Activated naive CD4-positive, alpha-beta T cell (primary cell): ENCODE results near the gene LHB.
A peak's percentile ranks its signal among the peaks of the same experiment; 100 is the strongest.
"Not testable (repeated sequence)": the region's sequence is repeated elsewhere in the genome, so short reads cannot be mapped to it uniquely, and the experiment has no call there.

ENCODE experiments used
- DNase-seq, 4 experiments: peaks; one replicate each; lab custom pipeline; 2025; lab: John Stamatoyannopoulos, UW

Gene LHB

GRCh38 chr19:49038111-49038510, 21.2 kb upstream of the LHB start:
- DNase-seq = not testable (repeated sequence)

GRCh38 chr19:49036815-49037214, 19.9 kb upstream of the LHB start, which contains the start of gene CGB1:
Gene CGB1, minus strand, starts transcription at chr19:49036895. Its CDS starts 184 bp downstream, at chr19:49036711.
- peak in 1 of 4 experiments; percentile 5 for DNase-seq

- peak in 2 of 4 experiments; percentile 35 to 50 for DNase-seq
These were observed 14.9 kb upstream of the LHB start, which contains the start of gene CGB2 for GRCh38 chr19:49031642-49032301. Gene CGB2, plus strand, starts transcription at chr19:49031890. Its CDS starts 206 bp downstream, at chr19:49032096.

- not testable (repeated sequence) for DNase-seq
These were observed 13.4 kb upstream of the LHB start for GRCh38 chr19:49030323-49030722.

GRCh38 chr19:49029749-49030148, 12.9 kb upstream of the LHB start:
- DNase-seq = not testable (repeated sequence)

- not testable (repeated sequence) for DNase-seq
These were observed 11.8 kb upstream of the LHB start for GRCh38 chr19:49028686-49029085.

- DNase-seq = not testable (repeated sequence)
These were observed 8.7 kb upstream of the LHB start for GRCh38 chr19:49025599-49025998.

GRCh38 chr19:49025088-49025487, 8.2 kb upstream of the LHB start:
- not testable (repeated sequence) for DNase-seq

- DNase-seq = not testable (repeated sequence)
These were observed 7.3 kb upstream of the LHB start, which contains the start of gene CGB3 for GRCh38 chr19:49024233-49024632. Gene CGB3, minus strand, starts transcription at chr19:49024333. Its CDS starts 362 bp downstream, at chr19:49023971.

- DNase-seq = no peak
These were observed 5.2 kb upstream of the LHB start for GRCh38 chr19:49022116-49022515.

GRCh38 chr19:49020931-49021895, 4.3 kb upstream of the LHB start:
- no peak for DNase-seq

- no peak for DNase-seq
These were observed 3.5 kb upstream of the LHB start for GRCh38 chr19:49020342-49020741.

- DNase-seq = peak in 3 of 4 experiments; percentile 24 to 55 (median 48)
These were observed 2.5 kb upstream of the LHB start for GRCh38 chr19:49019242-49019932.

- peak in 1 of 4 experiments; percentile 3 for DNase-seq
These were observed 1.7 kb upstream of the LHB start for GRCh38 chr19:49018388-49019241.

- peak in 3 of 4 experiments; percentile 22 to 63 (median 42) for DNase-seq
These were observed 918 bp upstream of the LHB start for GRCh38 chr19:49017666-49018351.

GRCh38 chr19:49016067-49016839, 638 bp downstream of the LHB start:
- no peak for DNase-seq

GRCh38 chr19:49014870-49015255, 2.0 kb downstream of the LHB start:
- DNase-seq = no peak

GRCh38 chr19:49014123-49014869, 2.6 kb downstream of the LHB start:
- DNase-seq = no peak

- DNase-seq = no peak
These were observed 5.7 kb downstream of the LHB start for GRCh38 chr19:49011194-49011593.
